ENCODE data around the gene CLPTM1L.

DNA sequence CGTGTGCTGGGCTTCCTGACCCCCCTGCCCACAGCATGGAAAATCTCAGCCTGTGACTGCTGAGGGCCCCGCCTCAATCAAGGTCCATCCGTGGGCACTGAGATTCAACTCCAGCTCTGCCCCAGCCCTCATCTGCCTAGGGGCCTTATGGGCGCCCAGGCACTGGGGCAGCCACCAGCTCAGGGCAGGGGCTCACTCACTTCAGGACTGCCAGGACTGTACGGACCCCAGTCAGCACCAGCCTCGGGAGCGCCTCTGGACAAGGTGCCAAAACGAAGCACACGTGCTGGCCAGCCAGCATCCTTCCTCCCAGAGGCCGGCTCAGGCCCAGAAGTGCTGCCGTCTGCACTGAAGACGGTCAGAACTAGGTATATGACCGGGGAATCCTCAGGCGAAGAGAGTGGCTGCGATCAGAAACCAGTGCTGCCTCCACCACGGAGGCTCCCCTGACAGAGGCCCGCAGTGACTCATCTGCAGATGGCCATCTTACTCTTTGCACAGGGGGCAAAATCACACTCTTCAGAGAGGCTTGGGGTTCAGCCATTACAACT is 19.6 kb downstream of the CLPTM1L start:
- TF ChIP-seq CTCF (conservative IDR thresholded peaks at IDR 0.05) (no peak), ZFX (IDR thresholded peaks at IDR 0.05) (no peak)

All from C4-2B (cell line).